ENCODE data around the gene BANK1.

Gene BANK1

DNA sequence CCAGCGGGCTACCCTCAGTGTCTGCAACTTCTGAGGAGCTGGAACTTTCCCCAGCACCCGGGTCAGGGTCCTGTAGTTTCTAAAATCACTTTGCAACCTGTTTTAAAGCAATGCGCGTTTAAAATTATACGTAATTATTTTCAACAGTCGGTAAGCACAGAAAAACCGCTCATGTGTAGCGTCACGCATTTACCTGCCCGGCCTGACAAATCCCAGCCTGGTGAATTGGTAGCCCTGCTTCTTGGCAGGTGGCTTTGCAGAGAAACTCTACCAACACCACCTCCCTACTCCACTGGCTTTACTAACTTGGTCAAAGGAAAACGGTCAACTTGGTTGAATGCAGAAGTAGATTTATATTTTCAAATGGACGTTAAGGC is 640 bp downstream of the BANK1 start:
- no peak for DNase-seq (ENCODE audit: low read depth in 2 of 2)
- TF ChIP-seq, protein P1, sequence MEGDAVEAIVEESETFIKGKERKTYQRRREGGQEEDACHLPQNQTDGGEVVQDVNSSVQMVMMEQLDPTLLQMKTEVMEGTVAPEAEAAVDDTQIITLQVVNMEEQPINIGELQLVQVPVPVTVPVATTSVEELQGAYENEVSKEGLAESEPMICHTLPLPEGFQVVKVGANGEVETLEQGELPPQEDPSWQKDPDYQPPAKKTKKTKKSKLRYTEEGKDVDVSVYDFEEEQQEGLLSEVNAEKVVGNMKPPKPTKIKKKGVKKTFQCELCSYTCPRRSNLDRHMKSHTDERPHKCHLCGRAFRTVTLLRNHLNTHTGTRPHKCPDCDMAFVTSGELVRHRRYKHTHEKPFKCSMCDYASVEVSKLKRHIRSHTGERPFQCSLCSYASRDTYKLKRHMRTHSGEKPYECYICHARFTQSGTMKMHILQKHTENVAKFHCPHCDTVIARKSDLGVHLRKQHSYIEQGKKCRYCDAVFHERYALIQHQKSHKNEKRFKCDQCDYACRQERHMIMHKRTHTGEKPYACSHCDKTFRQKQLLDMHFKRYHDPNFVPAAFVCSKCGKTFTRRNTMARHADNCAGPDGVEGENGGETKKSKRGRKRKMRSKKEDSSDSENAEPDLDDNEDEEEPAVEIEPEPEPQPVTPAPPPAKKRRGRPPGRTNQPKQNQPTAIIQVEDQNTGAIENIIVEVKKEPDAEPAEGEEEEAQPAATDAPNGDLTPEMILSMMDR (IDR thresholded peaks at IDR 0.05; ENCODE audit: low read depth, low read length), result no peak
- peak overlapping the region; percentile 51 to 53 for H3K4me3 ChIP-seq (replicated peaks in 1 of 2; ENCODE audit: low read depth in 2 of 2, low read length in 2 of 2)

DNA sequence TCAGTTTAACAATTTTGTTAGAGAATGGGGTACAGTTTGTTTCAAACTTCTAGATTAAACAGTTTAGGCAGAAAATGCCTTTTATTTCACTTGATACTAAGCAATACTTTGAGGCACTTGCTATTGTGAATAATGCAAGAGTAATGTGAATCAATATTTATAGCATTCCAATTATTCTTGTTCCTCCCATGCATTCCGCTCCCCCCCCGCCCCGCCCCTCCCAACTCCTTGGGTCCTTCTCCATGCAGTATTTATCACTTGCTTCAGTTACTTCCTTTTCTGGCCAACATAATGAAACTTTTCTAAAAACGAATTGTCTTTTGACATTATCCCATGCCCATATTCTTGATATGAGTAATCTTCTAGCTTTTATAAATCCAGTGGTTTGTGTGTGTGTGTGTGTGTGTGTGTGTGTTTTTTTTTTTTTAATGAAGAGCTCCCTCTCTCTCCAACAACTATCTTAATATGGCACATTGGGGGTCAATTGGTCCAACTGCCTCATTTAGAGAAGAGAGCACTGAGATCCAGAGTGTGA is 1.6 kb downstream of the BANK1 start:
- no peak for DNase-seq (ENCODE audit: low read depth in 2 of 2)

DNA sequence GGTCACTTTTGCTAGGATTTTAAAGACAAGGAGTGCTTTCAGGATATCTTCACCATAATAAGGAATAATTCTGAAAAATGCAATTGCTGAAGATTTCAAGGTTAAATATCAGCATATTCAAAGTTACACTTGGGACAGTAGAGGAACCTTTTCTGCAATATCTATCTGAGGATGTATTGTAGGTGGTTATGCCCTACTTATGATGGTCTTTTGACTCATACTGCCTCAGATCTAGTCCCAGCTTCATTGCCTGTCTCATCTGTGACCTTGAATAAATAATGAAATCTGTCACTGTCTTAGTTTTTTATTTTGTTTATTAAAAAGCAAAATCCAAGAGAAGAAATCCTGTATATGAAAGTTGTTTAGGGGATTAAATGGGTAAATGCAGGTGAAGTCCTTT is 2.9 kb downstream of the BANK1 start:
- no peak for DNase-seq (ENCODE audit: low read depth in 2 of 2)
- no peak overlapping the region for H3K4me3 ChIP-seq (replicated peaks in 1 of 2; ENCODE audit: low read depth in 2 of 2, low read length in 2 of 2)
- TF ChIP-seq, protein P1 (IDR thresholded peaks at IDR 0.05; ENCODE audit: low read depth, low read length), result no peak

More for the DNA sequence above, 1.6 kb downstream of the BANK1 start:
- H3K4me3 ChIP-seq (replicated peaks in 1 of 2; ENCODE audit: low read depth in 2 of 2, low read length in 2 of 2), result no peak overlapping the region
- TF ChIP-seq, protein P1 (IDR thresholded peaks at IDR 0.05; ENCODE audit: low read depth, low read length), result no peak

DNA sequence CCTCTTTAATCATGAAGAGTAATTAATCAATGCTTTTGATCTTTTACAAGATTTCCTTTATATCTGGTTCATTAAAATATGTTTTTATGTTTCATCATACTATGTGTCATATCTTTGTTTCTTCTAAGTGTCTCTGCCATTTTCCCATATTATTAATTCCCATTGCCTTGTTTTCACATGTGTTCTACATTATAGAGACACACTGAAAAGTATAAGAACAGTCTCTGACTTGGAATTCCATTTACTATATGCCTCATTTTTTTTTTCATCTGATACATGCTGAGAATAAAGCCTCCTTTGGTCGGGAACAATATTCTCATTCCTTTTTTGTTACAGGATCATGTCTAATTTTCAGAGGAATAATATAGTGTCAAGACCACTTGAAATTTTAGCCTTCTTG is 4.3 kb downstream of the BANK1 start:
- DNase-seq (ENCODE audit: low read depth in 2 of 2), result no peak
- TF ChIP-seq, protein P1 (IDR thresholded peaks at IDR 0.05; ENCODE audit: low read depth, low read length), result no peak
- H3K4me3 ChIP-seq (replicated peaks in 1 of 2; ENCODE audit: low read depth in 2 of 2, low read length in 2 of 2), result no peak overlapping the region

DNA sequence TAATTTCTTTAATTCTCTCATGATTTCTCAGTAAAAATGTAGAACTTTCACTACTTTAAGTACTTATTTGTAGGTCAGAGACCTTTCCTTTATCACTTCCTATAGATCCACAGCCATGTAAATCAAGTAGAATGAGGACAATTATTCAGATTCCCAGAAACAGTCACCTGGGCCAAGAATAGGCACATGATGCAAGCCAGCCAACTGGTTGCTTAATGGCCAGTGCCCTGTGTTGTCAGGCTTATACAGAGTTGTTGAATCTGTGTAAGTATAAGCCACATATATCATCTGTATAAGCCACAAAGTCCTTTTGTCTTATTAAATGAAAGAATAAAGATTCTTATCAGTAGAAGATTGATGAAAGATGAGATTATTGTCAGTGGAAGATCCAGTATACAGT is 5.2 kb downstream of the BANK1 start:
- H3K4me3 ChIP-seq (replicated peaks in 1 of 2; ENCODE audit: low read depth in 2 of 2, low read length in 2 of 2), result no peak overlapping the region
- no peak for DNase-seq (ENCODE audit: low read depth in 2 of 2)
- TF ChIP-seq, protein P1 (IDR thresholded peaks at IDR 0.05; ENCODE audit: low read depth, low read length), result no peak

DNA sequence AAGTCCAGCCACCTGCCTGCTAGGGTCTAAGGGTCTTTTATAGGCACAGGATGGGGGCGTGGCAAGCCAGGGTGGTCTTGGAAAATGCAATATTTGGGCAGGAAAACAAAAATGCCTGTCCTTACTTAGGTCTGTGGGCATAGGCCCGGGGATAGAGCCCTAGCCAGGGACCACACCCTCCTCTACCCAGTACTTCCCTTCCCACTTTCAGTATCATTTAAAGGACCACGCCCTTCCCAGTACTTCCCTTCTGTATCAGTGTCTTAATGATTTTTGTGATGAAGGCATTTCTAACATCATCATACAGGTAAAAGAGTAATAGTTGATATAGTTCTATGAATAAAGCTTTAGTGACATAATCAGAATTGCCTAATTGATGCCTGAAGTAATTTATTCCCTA is 11.4 kb downstream of the BANK1 start:
- TF ChIP-seq, protein P1 (IDR thresholded peaks at IDR 0.05; ENCODE audit: low read depth, low read length), result no peak
- H3K4me3 ChIP-seq (replicated peaks in 1 of 2; ENCODE audit: low read depth in 2 of 2, low read length in 2 of 2), result no peak overlapping the region
- DNase-seq (ENCODE audit: low read depth in 2 of 2), result no peak

DNA sequence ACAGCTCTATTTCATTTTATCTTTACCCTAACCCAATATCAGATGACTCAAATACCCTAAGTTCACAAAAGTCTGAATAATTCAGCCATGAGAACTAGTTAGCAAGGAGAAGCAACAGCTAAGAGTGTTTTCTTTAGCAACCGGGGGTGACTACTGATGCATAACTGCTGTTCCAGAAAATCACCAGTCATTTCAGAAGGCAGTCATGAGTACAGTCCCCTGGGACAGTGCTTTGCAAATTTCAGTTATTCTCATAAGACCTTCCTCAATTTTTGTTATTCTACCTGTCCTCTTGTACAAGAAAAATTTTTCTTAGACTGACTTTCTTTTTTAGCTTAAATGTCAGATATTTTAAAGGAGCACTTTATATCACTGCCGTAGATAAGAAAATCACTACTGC is 16.4 kb downstream of the BANK1 start:
- no peak overlapping the region for H3K4me3 ChIP-seq (replicated peaks in 1 of 2; ENCODE audit: low read depth in 2 of 2, low read length in 2 of 2)
- TF ChIP-seq, protein P1 (IDR thresholded peaks at IDR 0.05; ENCODE audit: low read depth, low read length), result no peak
- DNase-seq (ENCODE audit: low read depth in 2 of 2), result peak; percentile 38 to 61

All from cardiac fibroblast (primary cell).